Muscle of leg (tissue), 11 donors: Measurements from ENCODE around the gene TGFBR1. TPM values are rescaled to one million over a fixed set of nuclear protein-coding genes. Genes with fewer than 3 reads are reported as not detected.
A peak's percentile ranks its signal among the peaks of the same experiment; 100 is the strongest.

Source experiments
- DNase-seq: peaks from one replicate; pipeline ENCODE4 v3.0.0; 2013
- H3K27ac ChIP-seq: one replicate; pipeline ENCODE4 v1.5.1; 2013; ENCODE audit warnings: mild to moderate bottlenecking, low read length, control low read depth
- H3K27me3 ChIP-seq: one replicate; pipeline ENCODE4 v1.6.1; 2013; ENCODE audit warnings: low read length; ENCODE audit not compliant: control insufficient read depth, insufficient read depth
- H3K36me3 ChIP-seq: one replicate; pipeline ENCODE4 v1.6.1; 2013; ENCODE audit warnings: low read length; ENCODE audit not compliant: control insufficient read depth, insufficient read depth
- H3K4me1 ChIP-seq: one replicate; pipeline ENCODE4 v1.6.1; 2013; ENCODE audit warnings: low read length; ENCODE audit not compliant: control insufficient read depth, insufficient read depth
- H3K4me3 ChIP-seq: one replicate; pipeline ENCODE4 v1.5.1; 2013; ENCODE audit warnings: low read length, control low read depth
- H3K9me3 ChIP-seq: replicated peaks from 2 replicates; pipeline ENCODE4 v1.6.1; 2013; ENCODE audit warnings: low read depth, low read length; ENCODE audit not compliant: control insufficient read depth
- WGBS: methylation state at CpG from one replicate; pipeline ENCODE4 v1.1.5; 2013; ENCODE audit warnings: missing lambda C conversion rate; ENCODE audit not compliant: insufficient coverage; 5-methylcytosine and 5-hydroxymethylcytosine counted together
- polyA plus RNA-seq, 8 donors: library from polyadenylated mRNA; unstranded; fragments of 120-200 nt; gene quantifications; one replicate each; pipeline versions ENCODE4 v1.2.1 to v1.2.3, GENCODE V29; 2013; ENCODE audit warnings: inconsistent platforms in 1 of 8, low replicate concordance in 1 of 8; ENCODE audit not compliant: insufficient read length in 8 of 8, insufficient read depth in 1 of 8
- total RNA-seq: library from RNA; stranded (reverse); fragments of 120-200 nt; gene quantifications from one replicate; pipeline ENCODE4 v1.2.4, GENCODE V29; 2013

TGFBR1 gene
- total and polyA plus RNA-seq, 9 donors: 16.9 to 33.5 (median 26.3) TPM

GRCh38 chr9:99162759-99163364 is 57.9 kb downstream of the TGFBR1 start:
- no peaks in the 10 kb centered on the region for H3K9me3 ChIP-seq
- H3K36me3 ChIP-seq: no peaks in the 10 kb centered on the region
- no peak overlapping the region for H3K27ac ChIP-seq
- H3K27me3 ChIP-seq: no peaks in the 10 kb centered on the region
- peak; percentile 69 for DNase-seq
- no peak overlapping the region for H3K4me3 ChIP-seq
- WGBS: no CpG with 5 or more reads among the region's 3 CpGs
- no peaks in the 10 kb centered on the region for H3K4me1 ChIP-seq

- Histone ChIP-seq H3K27me3 (peaks cover 7% of the 10 kb centered on the region), H3K4me1 (peaks cover 7% of the 10 kb centered on the region), H3K27ac (no peak overlapping the region), H3K36me3 (no peaks in the 10 kb centered on the region), H3K9me3 (no peaks in the 10 kb centered on the region), H3K4me3 (no peak overlapping the region)
- DNase-seq: no peak
- 100% methylated on average over 1 of the region's 2 CpGs for WGBS
Observed at GRCh38 chr9:99166149-99166548, 61.2 kb downstream of the TGFBR1 start.

- Histone ChIP-seq H3K4me3 (no peak overlapping the region), H3K9me3 (no peaks in the 10 kb centered on the region), H3K4me1 (peaks cover 7% of the 10 kb centered on the region), H3K27me3 (peaks cover 7% of the 10 kb centered on the region), H3K27ac (no peak overlapping the region), H3K36me3 (no peaks in the 10 kb centered on the region)
- WGBS: 86% methylated on average over 1 of the region's 4 CpGs
- no peak for DNase-seq
Observed at GRCh38 chr9:99167119-99167518, 62.2 kb downstream of the TGFBR1 start.

GRCh38 chr9:99167694-99168093 is 62.8 kb downstream of the TGFBR1 start:
- Histone ChIP-seq H3K9me3 (no peaks in the 10 kb centered on the region), H3K27ac (no peak overlapping the region), H3K27me3 (peaks cover 7% of the 10 kb centered on the region), H3K36me3 (no peaks in the 10 kb centered on the region), H3K4me1 (peaks cover 10% of the 10 kb centered on the region), H3K4me3 (no peak overlapping the region)
- no peak for DNase-seq
- 67% methylated on average over 1 of the region's 3 CpGs for WGBS

- 57% methylated on average over 1 of the region's 2 CpGs for WGBS
- H3K9me3 ChIP-seq: no peaks in the 10 kb centered on the region
- H3K27me3 ChIP-seq: peaks cover 7% of the 10 kb centered on the region
- no peak overlapping the region for H3K27ac ChIP-seq
- no peak overlapping the region for H3K4me3 ChIP-seq
- H3K36me3 ChIP-seq: no peaks in the 10 kb centered on the region
- no peak for DNase-seq
- peaks cover 10% of the 10 kb centered on the region for H3K4me1 ChIP-seq
Observed at GRCh38 chr9:99169086-99169485, 64.2 kb downstream of the TGFBR1 start.

GRCh38 chr9:99169982-99170761 is 65.3 kb downstream of the TGFBR1 start:
- no peaks in the 10 kb centered on the region for H3K9me3 ChIP-seq
- H3K36me3 ChIP-seq: no peaks in the 10 kb centered on the region
- peaks cover 10% of the 10 kb centered on the region for H3K4me1 ChIP-seq
- no peak overlapping the region for H3K27ac ChIP-seq
- no peak overlapping the region for H3K4me3 ChIP-seq
- 11% methylated on average over 6 of the region's 10 CpGs for WGBS
- peaks cover 7% of the 10 kb centered on the region for H3K27me3 ChIP-seq
- no peak for DNase-seq

- no peak overlapping the region for H3K4me3 ChIP-seq
- 72% methylated on average over 13 of the region's 15 CpGs for WGBS
- H3K4me1 ChIP-seq: peaks cover 10% of the 10 kb centered on the region
- H3K9me3 ChIP-seq: no peaks in the 10 kb centered on the region
- H3K36me3 ChIP-seq: no peaks in the 10 kb centered on the region
- H3K27me3 ChIP-seq: peaks cover 7% of the 10 kb centered on the region
- no peak for DNase-seq
- no peak overlapping the region for H3K27ac ChIP-seq
Observed at GRCh38 chr9:99171225-99172123, 66.6 kb downstream of the TGFBR1 start.

- WGBS: 90% methylated on average over 5 of the region's 10 CpGs
- no peak overlapping the region for H3K27ac ChIP-seq
- no peaks in the 10 kb centered on the region for H3K36me3 ChIP-seq
- no peaks in the 10 kb centered on the region for H3K9me3 ChIP-seq
- peaks cover 7% of the 10 kb centered on the region for H3K27me3 ChIP-seq
- no peak for DNase-seq
- no peak overlapping the region for H3K4me3 ChIP-seq
- peaks cover 10% of the 10 kb centered on the region for H3K4me1 ChIP-seq
Observed at GRCh38 chr9:99172124-99173091, 67.5 kb downstream of the TGFBR1 start.
